PC-3 (cell line): ENCODE results near the gene NDP. TPM values are rescaled to one million over a fixed set of nuclear protein-coding genes. Genes with fewer than 3 reads are reported as not detected.
A peak's percentile ranks its signal among the peaks of the same experiment; 100 is the strongest.

Source experiments
- ATAC-seq: fragments of 200-7000 bp; cut with Tn5 transposase; 2 replicates; pipeline ENCODE4 v1.9.1; 2020; ENCODE audit warnings: mild to moderate bottlenecking, moderate library complexity
- BruUV-seq: library from RNA; stranded (reverse); fragments of 400-500 nt; replicated peaks from 2 replicates; lab custom pipeline; 2021; lab: Mats Ljungman, UMichigan
- CTCF ChIA-PET: fragments of 300-600 bp; sonication (Branson Sonifier 250); formaldehyde crosslinking; loops from one replicate; lab custom pipeline; 2022; ENCODE audit warnings: antibody characterized with exemption; lab: Charles Lee
- POLR2A ChIA-PET: fragments of 300-600 bp; sonication (Branson Sonifier 250); formaldehyde crosslinking; loops from one replicate; lab custom pipeline; 2022; ENCODE audit warnings: antibody characterized with exemption; ENCODE audit not compliant: unreplicated experiment; lab: Charles Lee
- DNase-seq: peaks from one replicate; pipeline ENCODE4 v3.0.0-alpha.2; 2015
- H2AFZ ChIP-seq: fragments of 300-600 bp; sonication (generic); 2 replicates; pipeline ENCODE4 v1.6.0; 2016; ENCODE audit warnings: antibody characterized with exemption, low read length
- H3F3A ChIP-seq: fragments of 300-600 bp; sonication (generic); one replicate; pipeline ENCODE4 v1.6.0; 2017; ENCODE audit warnings: antibody characterized with exemption, low read length, control low read depth, mild to moderate bottlenecking; ENCODE audit not compliant: unreplicated experiment
- H3K27ac ChIP-seq: fragments of 300-600 bp; sonication (generic); 2 replicates; pipeline ENCODE4 v1.5.1; 2016; ENCODE audit warnings: mild to moderate bottlenecking, low read length
- H3K27me3 ChIP-seq: fragments of 300-600 bp; sonication (generic); 2 replicates; pipeline ENCODE4 v1.6.1; 2016; ENCODE audit warnings: low read length, mixed read lengths
- H3K36me3 ChIP-seq: fragments of 300-600 bp; sonication (generic); 2 replicates; pipeline ENCODE4 v1.6.1; 2016; ENCODE audit warnings: low read depth, mixed run types, low read length, mixed read lengths
- H3K4me1 ChIP-seq: fragments of 300-600 bp; sonication (generic); 2 replicates; pipeline ENCODE4 v1.5.1; 2016; ENCODE audit warnings: low read length; ENCODE audit not compliant: insufficient read depth
- H3K4me2 ChIP-seq: fragments of 300-600 bp; sonication (generic); 2 replicates; pipeline ENCODE4 v1.6.0; 2016; ENCODE audit warnings: low read length
- H3K4me3 ChIP-seq: fragments of 300-600 bp; sonication (generic); 2 replicates; pipeline ENCODE4 v1.5.1; 2016; ENCODE audit warnings: mild to moderate bottlenecking, low read length, mixed read lengths
- H3K79me2 ChIP-seq: fragments of 300-600 bp; sonication (generic); 2 replicates; pipeline ENCODE4 v1.6.1; 2017; ENCODE audit warnings: low read length, mixed read lengths
- H3K9ac ChIP-seq: fragments of 300-600 bp; sonication (generic); 2 replicates; pipeline ENCODE4 v1.6.0; 2016; ENCODE audit warnings: mild to moderate bottlenecking, low read length
- H3K9me2 ChIP-seq: fragments of 300-600 bp; sonication (generic); replicated peaks from 2 replicates; pipeline ENCODE4 v1.6.1; 2016; ENCODE audit warnings: mixed run types, low read length, mixed read lengths
- H3K9me3 ChIP-seq: fragments of 300-600 bp; sonication (generic); 2 replicates; pipeline ENCODE4 v1.6.1; 2016; ENCODE audit warnings: low read length, mixed read lengths
- H4K20me1 ChIP-seq: fragments of 300-600 bp; sonication (generic); 2 replicates; pipeline ENCODE4 v1.6.1; 2016; ENCODE audit warnings: low read length, mixed read lengths
- EZH2 ChIP-seq: fragments of 300-600 bp; sonication (generic); IDR thresholded peaks from one replicate; pipeline ENCODE4 v1.6.1; 2017; ENCODE audit warnings: antibody characterized with exemption, mild to moderate bottlenecking, low read length; ENCODE audit not compliant: unreplicated experiment
- EZH2phosphoT487 ChIP-seq: fragments of 300-600 bp; sonication (generic); IDR thresholded peaks from 2 replicates; pipeline ENCODE4 v1.6.1; 2018; ENCODE audit warnings: mild to moderate bottlenecking, antibody characterized with exemption, low read length, borderline replicate concordance
- intact Hi-C: fragments of 100-400 bp; cut with micrococcal nuclease; formaldehyde crosslinking; loops from 2 replicates; pipeline ENCODE4 v1.9.0; 2023
- total RNA-seq: library from RNA; depleted of rRNA; stranded (reverse); fragments of >200 nt; gene quantifications from 2 replicates; pipeline ENCODE4 v1.2.3, GENCODE V29; 2014
- TF ChIP-seq, protein P1 (sequence below): fragments of 300-600 bp; sonication (generic); conservative IDR thresholded peaks from 2 replicates; pipeline ENCODE4 v1.5.1; 2017; ENCODE audit warnings: antibody characterized with exemption, low read depth, mild to moderate bottlenecking, low read length

The NDP gene
- total RNA-seq, 1 experiment from 2014 or later, result 4.4 TPM

DNA sequence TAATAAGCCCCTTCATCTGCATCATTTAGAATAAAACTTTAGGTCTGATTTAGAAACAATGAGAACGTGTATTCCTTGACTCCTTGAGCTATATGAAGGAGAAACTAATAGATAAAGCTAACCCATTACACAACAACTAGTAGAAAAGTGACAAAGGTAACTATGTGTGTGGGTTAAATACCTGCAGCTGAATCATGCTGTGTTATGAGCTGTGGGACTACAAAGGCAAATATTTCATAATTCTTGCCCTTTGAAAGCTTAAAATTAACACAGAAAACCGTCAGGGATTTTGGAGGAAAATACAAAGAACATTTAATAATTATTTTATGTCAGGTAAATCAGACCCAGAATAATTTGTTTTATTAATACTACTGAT, 898 bp upstream of the NDP start:
- H3K4me1 ChIP-seq, result peaks cover 47% of the 10 kb centered on the region
- no TSS peak for BruUV-seq
- intact Hi-C loops, result loop anchor here (5.0 kb wide), 2 partner anchors 53 to 268 kb away; no protein-coding TSS in a partner anchor
- no peaks in the 10 kb centered on the region for H3K9me3 ChIP-seq
- TF ChIP-seq EZH2phosphoT487, result no peak
- H3K36me3 ChIP-seq, result no peaks in the 10 kb centered on the region
- H3K9me2 ChIP-seq, result no peaks in the 10 kb centered on the region
- peak overlapping the region; percentile 90 for H2AFZ ChIP-seq
- H3K27ac ChIP-seq, result peak overlapping the region; percentile 79
- DNase-seq (peak; percentile 63), ATAC-seq (peak; percentile 21; the same call in 1 of the 2 replicates)
- H3F3A ChIP-seq, result no peaks in the 10 kb centered on the region
- H3K27me3 ChIP-seq, result no peaks in the 10 kb centered on the region
- ChIA-PET POLR2A (interaction anchor here (0.5 to 0.7 kb wide), 4 partner anchors 24 to 794 kb away, joined by 3 to 12 read pairs (median 4); no protein-coding TSS in a partner anchor), CTCF (no interaction called here)
- H4K20me1 ChIP-seq, result no peaks in the 10 kb centered on the region
- peak overlapping the region; percentile 88 for H3K4me2 ChIP-seq
- peak overlapping the region; percentile 51 for H3K9ac ChIP-seq
- peak overlapping the region; percentile 68 for H3K4me3 ChIP-seq
- H3K79me2 ChIP-seq, result no peaks in the 10 kb centered on the region

DNA sequence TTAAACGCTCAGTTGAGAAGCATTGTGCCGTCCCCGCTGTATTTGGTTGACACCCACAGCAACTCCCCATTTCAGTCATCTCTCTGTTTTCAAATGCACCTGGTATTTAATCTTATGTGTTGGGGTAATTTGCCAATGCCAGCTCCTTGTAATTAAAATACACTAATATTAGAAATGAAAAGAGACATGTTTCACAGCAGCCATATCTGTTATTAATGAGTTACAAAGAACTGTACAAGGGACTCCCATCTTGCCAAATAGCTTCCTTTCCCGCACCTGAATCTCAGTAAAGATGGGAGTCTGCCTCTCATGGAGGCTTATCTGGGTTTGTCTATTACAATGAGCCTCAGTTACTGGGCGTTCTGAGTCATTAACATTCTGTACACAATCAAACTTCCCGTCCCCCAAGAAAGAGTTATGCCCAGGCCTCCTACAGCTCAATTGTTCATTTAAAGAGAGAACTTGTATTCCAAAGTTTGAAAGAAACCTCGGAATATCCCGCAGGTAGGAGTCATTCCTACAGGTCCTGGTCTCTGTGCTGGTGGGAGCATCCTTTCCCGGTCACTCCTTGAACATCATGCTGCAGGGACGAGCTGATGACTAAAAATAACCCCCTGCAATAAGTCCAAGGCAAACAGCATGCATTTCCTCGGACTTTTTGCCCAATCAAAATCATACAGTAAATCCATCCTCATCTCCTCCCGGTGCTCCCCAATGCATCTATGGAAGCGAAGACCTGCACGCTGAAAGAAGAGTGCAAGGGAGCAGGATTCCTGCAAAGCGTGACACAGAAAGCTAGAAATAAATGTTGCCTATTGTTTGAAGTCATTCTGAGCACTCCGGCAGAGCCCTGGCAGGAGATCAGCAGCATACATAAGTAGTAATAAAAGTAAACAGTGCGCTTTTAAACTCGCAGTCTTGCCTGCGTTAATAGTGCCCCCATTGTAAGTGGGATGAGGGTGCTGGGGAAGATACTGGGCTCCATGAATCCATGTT, 926 bp downstream of the NDP start:
- TF ChIP-seq EZH2phosphoT487 (no peak), EZH2 (no peak)
- TF ChIP-seq, protein P1, sequence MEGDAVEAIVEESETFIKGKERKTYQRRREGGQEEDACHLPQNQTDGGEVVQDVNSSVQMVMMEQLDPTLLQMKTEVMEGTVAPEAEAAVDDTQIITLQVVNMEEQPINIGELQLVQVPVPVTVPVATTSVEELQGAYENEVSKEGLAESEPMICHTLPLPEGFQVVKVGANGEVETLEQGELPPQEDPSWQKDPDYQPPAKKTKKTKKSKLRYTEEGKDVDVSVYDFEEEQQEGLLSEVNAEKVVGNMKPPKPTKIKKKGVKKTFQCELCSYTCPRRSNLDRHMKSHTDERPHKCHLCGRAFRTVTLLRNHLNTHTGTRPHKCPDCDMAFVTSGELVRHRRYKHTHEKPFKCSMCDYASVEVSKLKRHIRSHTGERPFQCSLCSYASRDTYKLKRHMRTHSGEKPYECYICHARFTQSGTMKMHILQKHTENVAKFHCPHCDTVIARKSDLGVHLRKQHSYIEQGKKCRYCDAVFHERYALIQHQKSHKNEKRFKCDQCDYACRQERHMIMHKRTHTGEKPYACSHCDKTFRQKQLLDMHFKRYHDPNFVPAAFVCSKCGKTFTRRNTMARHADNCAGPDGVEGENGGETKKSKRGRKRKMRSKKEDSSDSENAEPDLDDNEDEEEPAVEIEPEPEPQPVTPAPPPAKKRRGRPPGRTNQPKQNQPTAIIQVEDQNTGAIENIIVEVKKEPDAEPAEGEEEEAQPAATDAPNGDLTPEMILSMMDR, result no peak

DNA sequence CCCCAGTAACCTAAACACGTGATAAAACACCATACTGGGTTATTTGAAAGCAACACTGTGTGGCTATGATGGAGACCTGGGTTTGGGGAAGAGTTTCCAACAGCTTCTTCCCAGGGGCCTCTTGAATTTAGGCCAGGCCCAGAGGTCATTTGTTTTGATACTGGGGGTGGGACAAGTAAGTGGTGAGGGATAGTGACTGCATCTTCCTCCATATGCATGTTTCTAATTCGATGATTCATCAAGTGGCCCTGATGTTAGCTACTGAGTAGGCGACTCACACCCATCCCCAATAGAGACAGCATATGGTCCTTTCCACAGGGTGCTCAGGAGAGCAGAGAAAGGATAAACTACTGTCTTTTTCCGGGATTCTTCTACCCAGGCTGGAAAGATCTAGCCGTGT, 2.7 kb downstream of the NDP start:
- no peaks in the 10 kb centered on the region for H3K9me2 ChIP-seq
- TF ChIP-seq, protein P1, result no peak
- TF ChIP-seq EZH2phosphoT487 (no peak), EZH2 (no peak)
- no peaks in the 10 kb centered on the region for H3K36me3 ChIP-seq
- ATAC-seq, result peak; percentile 12; the same call in 1 of the 2 replicates
- H3K9me3 ChIP-seq, result no peaks in the 10 kb centered on the region
- no peaks in the 10 kb centered on the region for H3K27me3 ChIP-seq
- CTCF ChIA-PET, result interaction anchor here (0.5 kb wide), 1 partner anchor 56 kb away, joined by 8 read pairs; no protein-coding TSS in a partner anchor
- intact Hi-C loops, result loop anchor here (5.0 kb wide), 2 partner anchors 57 to 272 kb away; no protein-coding TSS in a partner anchor
- H4K20me1 ChIP-seq, result no peaks in the 10 kb centered on the region
- peaks cover 47% of the 10 kb centered on the region for H3K4me1 ChIP-seq
- BruUV-seq, result no TSS peak
- H3K27ac ChIP-seq, result peak overlapping the region; percentile 61
- H3K79me2 ChIP-seq, result no peaks in the 10 kb centered on the region
- no peak overlapping the region for H3K4me3 ChIP-seq
- POLR2A ChIA-PET, result interaction anchor here (0.5 kb wide), 1 partner anchor 12 kb away, joined by 3 read pairs; no protein-coding TSS in a partner anchor
- H2AFZ ChIP-seq, result peak overlapping the region; percentile 15; the same call in 1 of the 2 replicates
- no peak overlapping the region for H3K9ac ChIP-seq
- peak overlapping the region; percentile 48; the same call in 1 of the 2 replicates for H3K4me2 ChIP-seq
- no peaks in the 10 kb centered on the region for H3F3A ChIP-seq
- DNase-seq, result peak; percentile 57

More for the DNA sequence above, 926 bp downstream of the NDP start:
- Histone ChIP-seq H3K36me3 (no peaks in the 10 kb centered on the region), H3K4me1 (peaks cover 47% of the 10 kb centered on the region), H3F3A (no peaks in the 10 kb centered on the region), H3K27ac (peak overlapping the region; percentile 79), H3K79me2 (no peaks in the 10 kb centered on the region), H2AFZ (peak overlapping the region; percentile 90), H4K20me1 (no peaks in the 10 kb centered on the region), H3K27me3 (no peaks in the 10 kb centered on the region), H3K9ac (peak overlapping the region; percentile 51), H3K9me2 (no peaks in the 10 kb centered on the region), H3K4me3 (peak overlapping the region; percentile 68), H3K9me3 (no peaks in the 10 kb centered on the region), H3K4me2 (peak overlapping the region; percentile 88)
- ATAC-seq, result peak; percentile 40
- BruUV-seq, result no TSS peak
- peak; percentile 59 for DNase-seq
- ChIA-PET POLR2A (no interaction called here), CTCF (interaction anchor here (0.5 kb wide), 2 partner anchors 39 to 54 kb away, joined by 3 to 4 read pairs; no protein-coding TSS in a partner anchor)
- intact Hi-C loops, result loop anchor here (2.0 to 5.0 kb wide), 3 partner anchors 41 to 270 kb away; no protein-coding TSS in a partner anchor
